ENCODE results near the gene SLC2A2.

The SLC2A2 gene

DNA sequence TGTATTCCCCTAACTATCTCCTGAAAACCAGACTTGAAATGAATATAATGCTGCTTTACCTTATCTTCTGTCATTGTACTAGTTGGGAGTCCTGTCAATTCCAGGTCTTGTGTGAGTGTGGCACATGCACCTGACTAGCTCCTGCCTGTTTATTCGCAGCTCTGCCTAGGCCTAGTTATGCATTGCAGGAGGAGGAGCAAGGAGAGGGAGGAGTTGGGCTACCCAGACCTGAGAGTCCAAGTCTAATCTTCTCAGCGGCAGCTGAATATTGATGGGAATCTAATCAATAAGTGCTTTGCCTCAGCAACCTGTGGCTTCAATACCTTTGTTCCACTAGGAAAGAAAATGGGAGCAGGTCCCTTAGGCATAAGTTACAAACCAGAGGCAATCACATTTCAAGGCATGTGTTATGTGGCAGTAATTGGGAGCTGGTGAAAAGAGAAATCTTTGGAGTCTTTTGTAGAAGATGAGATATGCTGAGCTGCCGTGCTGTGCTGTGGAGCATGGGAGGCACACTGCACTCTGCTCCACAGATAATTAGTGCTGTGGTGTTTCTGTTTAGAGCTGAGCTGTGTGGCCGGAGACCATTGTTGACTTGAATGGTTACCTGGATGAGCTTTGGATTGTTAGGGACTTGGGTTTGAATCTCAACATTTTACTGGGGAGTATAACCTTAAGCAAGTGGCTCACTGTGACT, at the start of gene SLC2A2:
SLC2A2 (minus strand) TSS at position 124 of the 697 bp plus-strand sequence; CDS start at position 74, 50 bp downstream.
- DNase-seq (ENCODE audit: low read depth): no peak

DNA sequence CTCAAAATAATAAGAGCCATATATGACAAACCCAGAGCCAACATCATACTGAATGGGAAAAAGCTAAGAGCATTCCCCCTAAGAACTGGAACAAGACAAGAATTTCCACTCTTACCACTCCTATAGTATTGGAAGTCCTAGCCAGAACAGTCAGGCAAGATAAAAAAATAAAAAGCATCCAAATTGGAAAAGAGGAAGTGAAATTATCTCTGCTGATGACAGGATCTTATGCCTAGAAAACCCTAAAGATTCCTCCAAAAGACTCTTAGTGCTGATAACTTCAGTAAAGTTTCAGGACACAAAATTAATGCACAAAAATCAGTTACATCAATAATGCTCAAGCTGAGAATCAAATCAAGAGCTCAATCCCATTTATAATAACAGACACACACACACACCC, 45.9 kb upstream of the SLC2A2 start:
- DNase-seq (ENCODE audit: low read depth): no peak

DNA sequence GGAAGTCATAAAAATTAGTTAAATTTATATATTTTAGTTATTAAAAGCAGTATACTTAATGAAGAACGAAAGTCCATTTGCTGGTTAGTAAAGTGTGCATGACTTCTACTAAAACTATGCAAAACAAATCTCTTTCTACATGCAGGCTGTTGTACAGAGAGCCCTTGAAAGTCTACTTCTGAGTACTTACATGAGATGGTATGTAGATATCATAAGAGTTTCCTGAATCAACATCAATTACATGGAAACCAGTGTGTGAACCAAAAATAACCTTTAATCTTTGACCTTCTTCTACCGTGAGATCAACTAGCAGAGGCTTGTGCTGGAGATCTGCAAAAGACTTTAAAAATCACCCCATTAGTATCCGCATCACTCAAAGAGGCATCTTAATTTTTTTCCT, 42.1 kb upstream of the SLC2A2 start:
- no peak for DNase-seq (ENCODE audit: low read depth)

DNA sequence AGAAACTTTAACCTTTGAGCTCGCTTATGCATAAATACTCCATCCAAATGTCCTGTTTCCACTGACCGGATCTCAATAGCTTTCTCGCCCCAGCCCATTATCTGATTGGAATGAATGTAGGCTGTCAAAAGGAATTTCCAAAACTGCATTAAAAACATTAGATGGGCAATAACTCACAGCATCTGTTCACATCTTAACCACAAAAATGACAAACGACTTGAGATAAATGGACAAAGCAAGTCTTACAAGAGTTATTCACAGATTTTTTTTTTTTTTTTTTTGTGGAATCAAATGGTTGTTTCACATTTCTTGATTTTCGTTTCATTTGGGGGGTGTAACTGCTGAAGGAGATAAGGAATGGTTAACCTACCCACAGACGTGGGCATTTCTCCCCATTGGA, 39.7 kb upstream of the SLC2A2 start:
- DNase-seq (ENCODE audit: low read depth): no peak

DNA sequence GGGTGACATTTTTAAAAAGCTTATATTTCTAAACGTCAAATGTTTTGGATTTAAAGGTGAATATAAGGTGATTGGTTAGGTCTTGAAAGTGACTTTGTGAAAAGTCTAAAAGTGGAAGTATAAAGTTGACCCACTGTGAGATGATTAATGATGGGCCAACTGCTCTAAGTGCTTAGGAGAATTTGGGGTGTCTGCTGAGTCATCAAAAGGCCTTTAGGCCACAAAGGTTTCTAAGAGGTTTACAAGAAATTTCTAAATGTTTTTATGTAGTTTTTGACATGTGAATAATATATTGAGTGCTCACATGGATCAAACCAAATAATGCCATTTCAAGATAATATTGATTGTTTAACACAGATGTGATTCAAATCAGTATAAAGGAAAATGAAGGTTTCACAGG, 39.2 kb upstream of the SLC2A2 start:
- no peak for DNase-seq (ENCODE audit: low read depth)

DNA sequence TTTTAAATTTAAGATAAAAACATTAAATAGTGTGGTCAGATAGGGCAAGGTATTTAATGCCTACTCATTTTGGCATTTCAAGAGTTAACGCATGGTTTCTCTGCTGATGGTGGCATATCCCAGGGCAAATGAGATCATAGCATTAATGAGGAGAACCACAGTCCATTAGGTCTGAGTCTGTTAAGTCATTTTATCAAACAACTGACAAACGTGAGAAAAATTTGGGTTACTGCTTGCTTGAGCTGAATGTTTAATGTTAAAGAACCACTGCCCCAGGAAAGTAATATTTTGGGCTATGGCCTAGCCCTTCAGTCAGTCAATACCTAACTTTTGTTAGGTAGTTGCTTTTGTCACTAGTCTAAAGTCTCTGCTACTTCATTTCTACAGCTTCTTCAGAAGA, 37.9 kb upstream of the SLC2A2 start:
- DNase-seq (ENCODE audit: low read depth): no peak

GRCh38 chr3:171061749-171062148, 35.2 kb upstream of the SLC2A2 start:
- no peak for DNase-seq (ENCODE audit: low read depth)

GRCh38 chr3:171059978-171060377, 33.5 kb upstream of the SLC2A2 start:
- DNase-seq (ENCODE audit: low read depth): no peak

DNA sequence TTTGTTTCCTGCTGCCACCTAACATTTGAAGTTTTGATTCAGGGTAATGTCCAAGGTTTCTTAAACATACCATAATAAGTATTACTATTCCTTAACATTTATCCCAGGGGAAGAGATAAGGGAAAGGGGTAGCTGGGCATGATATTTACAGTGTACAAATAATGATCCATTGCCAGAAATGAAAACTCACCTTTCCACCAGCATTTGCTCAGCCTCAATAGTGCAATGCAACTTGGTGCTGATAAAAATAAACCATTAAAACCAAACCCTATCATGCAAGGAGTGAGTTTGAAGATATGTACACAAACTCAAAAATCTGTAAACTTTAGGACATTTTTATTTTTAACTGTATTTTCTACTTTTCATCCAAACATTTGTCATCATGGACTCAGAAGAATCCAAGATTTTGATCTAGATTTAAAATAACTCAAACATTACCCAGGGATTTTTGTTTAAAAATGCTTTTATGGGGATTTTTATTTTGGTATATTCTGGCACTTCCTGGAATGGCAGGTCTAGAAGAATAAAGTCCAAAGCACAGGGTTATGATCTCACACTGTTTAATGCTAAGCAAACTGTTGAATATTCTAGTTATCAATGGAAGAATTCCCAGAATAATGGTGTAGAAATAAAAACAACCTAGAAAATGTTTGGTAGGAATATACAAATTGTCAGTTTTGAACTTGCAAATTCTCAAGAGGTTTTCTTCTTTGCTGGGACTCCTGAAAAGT, 32.5 kb upstream of the SLC2A2 start:
- no peak for DNase-seq (ENCODE audit: low read depth)

- DNase-seq (ENCODE audit: low read depth): peak; percentile 23
Measured at GRCh38 chr3:171058058-171058457, 31.5 kb upstream of the SLC2A2 start.

- no peak for DNase-seq (ENCODE audit: low read depth)
Measured at GRCh38 chr3:171057072-171057471, 30.6 kb upstream of the SLC2A2 start.

DNA sequence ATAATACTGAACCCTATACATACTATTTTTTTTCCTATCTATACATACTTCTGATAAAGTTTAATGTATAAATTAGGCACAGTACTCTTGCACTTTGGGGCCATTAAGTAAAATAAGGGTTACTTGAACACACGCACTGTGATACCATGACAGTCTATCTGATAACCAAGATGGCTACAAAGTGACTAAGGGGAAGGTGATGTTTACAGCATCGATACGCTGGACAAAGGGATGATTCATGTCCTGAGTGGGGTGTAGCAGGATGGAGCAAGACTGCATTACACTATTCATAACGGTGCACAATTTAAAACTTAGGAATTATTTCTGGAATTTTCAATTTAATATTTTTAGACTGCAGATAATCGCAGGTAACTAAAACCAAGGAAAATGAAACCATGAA, 30.0 kb upstream of the SLC2A2 start:
- DNase-seq (ENCODE audit: low read depth): peak; percentile 71

- peak; percentile 60 for DNase-seq (ENCODE audit: low read depth)
Measured at GRCh38 chr3:171055336-171056178, 29.0 kb upstream of the SLC2A2 start.

- DNase-seq (ENCODE audit: low read depth): no peak
Measured at GRCh38 chr3:171054921-171055320, 28.4 kb upstream of the SLC2A2 start.

- no peak for DNase-seq (ENCODE audit: low read depth)
Measured at GRCh38 chr3:171054231-171054630, 27.7 kb upstream of the SLC2A2 start.

GRCh38 chr3:171049861-171050444, 23.4 kb upstream of the SLC2A2 start:
- DNase-seq (ENCODE audit: low read depth): no peak

- no peak for DNase-seq (ENCODE audit: low read depth)
Measured at GRCh38 chr3:171046760-171047159, 20.2 kb upstream of the SLC2A2 start.

- DNase-seq (ENCODE audit: low read depth): peak; percentile 85
Measured at GRCh38 chr3:171044835-171045793, 18.6 kb upstream of the SLC2A2 start.

DNA sequence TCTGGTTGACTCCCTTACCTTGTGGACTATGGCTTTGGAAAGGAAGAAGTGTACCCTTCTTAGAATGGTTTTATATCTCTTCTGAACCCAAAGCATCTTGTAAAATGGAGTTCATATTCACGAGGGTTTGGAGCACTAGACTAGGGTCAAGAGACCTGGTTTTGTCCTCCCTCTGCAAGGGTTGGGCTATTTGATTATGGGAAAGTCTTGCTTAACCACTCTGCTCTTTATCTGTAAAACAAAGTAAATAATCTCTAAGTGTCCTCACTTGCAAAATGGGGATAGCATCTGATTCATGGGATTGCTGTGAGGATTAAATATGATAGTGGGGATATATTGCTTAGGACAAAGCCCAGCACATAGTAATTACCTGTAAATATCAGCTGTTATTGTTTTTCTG, 17.9 kb upstream of the SLC2A2 start:
- no peak for DNase-seq (ENCODE audit: low read depth)

- no peak for DNase-seq (ENCODE audit: low read depth)
Measured at GRCh38 chr3:171039674-171040073, 13.2 kb upstream of the SLC2A2 start.

GRCh38 chr3:171038342-171038741, 11.8 kb upstream of the SLC2A2 start:
- DNase-seq (ENCODE audit: low read depth): no peak
